Loucy (cell line): Measurements from ENCODE around the gene EPB41L2.
A peak's percentile ranks its signal among the peaks of the same experiment; 100 is the strongest.

Experiments used
- H2AFZ ChIP-seq: fragments of 200-600 bp; sonication (generic); 2 replicates; pipeline ENCODE4 v1.6.0; 2016; ENCODE audit warnings: antibody characterized with exemption, mild to moderate bottlenecking, low read length, moderate library complexity
- H3F3A ChIP-seq: fragments of 200-600 bp; 2 replicates; pipeline ENCODE4 v1.6.0; 2016; ENCODE audit warnings: antibody characterized with exemption, low read depth, mild to moderate bottlenecking
- H3K27me3 ChIP-seq: fragments of 200-600 bp; sonication (generic); 2 replicates; pipeline ENCODE4 v1.6.1; 2014; ENCODE audit warnings: low read length, mild to moderate bottlenecking; ENCODE audit not compliant: insufficient read depth, poor library complexity, severe bottlenecking
- H3K36me3 ChIP-seq: fragments of 200-600 bp; sonication (generic); 2 replicates; pipeline ENCODE4 v1.6.1; 2016; ENCODE audit warnings: low read length; ENCODE audit not compliant: insufficient read depth
- H3K4me1 ChIP-seq: fragments of 200-600 bp; sonication (generic); 2 replicates; pipeline ENCODE4 v1.5.1; 2014; ENCODE audit warnings: low read length, mild to moderate bottlenecking; ENCODE audit not compliant: insufficient read depth, poor library complexity, severe bottlenecking
- H3K4me2 ChIP-seq: fragments of 200-600 bp; sonication (generic); 2 replicates; pipeline ENCODE4 v1.6.0; 2014; ENCODE audit warnings: antibody characterized with exemption, low read length, low read depth, mild to moderate bottlenecking; ENCODE audit not compliant: poor library complexity, severe bottlenecking
- H3K4me3 ChIP-seq: fragments of 200-600 bp; sonication (generic); 2 replicates; pipeline ENCODE4 v1.5.1; 2014; ENCODE audit warnings: low read length, mild to moderate bottlenecking, mixed read lengths; ENCODE audit not compliant: poor library complexity, severe bottlenecking
- H3K79me2 ChIP-seq: fragments of 200-600 bp; sonication (generic); 2 replicates; pipeline ENCODE4 v1.6.1; 2014; ENCODE audit warnings: low read length; ENCODE audit not compliant: insufficient read depth
- H3K9ac ChIP-seq: fragments of 200-600 bp; sonication (generic); 2 replicates; pipeline ENCODE4 v1.6.0; 2014; ENCODE audit warnings: mild to moderate bottlenecking, low read depth, low read length, moderate library complexity; ENCODE audit not compliant: poor library complexity, severe bottlenecking
- H3K9me2 ChIP-seq: fragments of 200-600 bp; sonication (generic); replicated peaks from 2 replicates; pipeline ENCODE4 v1.6.1; 2016; ENCODE audit warnings: low read depth, low read length, mixed read lengths
- H3K9me3 ChIP-seq: fragments of 200-600 bp; sonication (generic); 2 replicates; pipeline ENCODE4 v1.6.1; 2014; ENCODE audit warnings: mild to moderate bottlenecking, antibody characterized with exemption, low read length, low read depth; ENCODE audit not compliant: insufficient read depth
- H4K20me1 ChIP-seq: fragments of 200-600 bp; sonication (generic); 2 replicates; pipeline ENCODE4 v1.6.0; 2014; ENCODE audit warnings: antibody characterized with exemption, low read length, mild to moderate bottlenecking; ENCODE audit not compliant: insufficient read depth, poor library complexity, severe bottlenecking
- EZH2phosphoT487 ChIP-seq: fragments of 200-600 bp; IDR thresholded peaks from 2 replicates; pipeline ENCODE4 v1.6.1; 2018; ENCODE audit warnings: antibody characterized with exemption, mild to moderate bottlenecking, moderate library complexity, borderline replicate concordance
- TF ChIP-seq, protein P1 (sequence below): fragments of 200-600 bp; sonication (generic); conservative IDR thresholded peaks from 2 replicates; pipeline ENCODE4 v1.5.1; 2014; ENCODE audit warnings: mild to moderate bottlenecking, antibody characterized with exemption, low read length

EPB41L2 gene

GRCh38 chr6:130981409-130981808 lies 81.6 kb downstream of the EPB41L2 start:
- Histone ChIP-seq H3K4me3 (no peak overlapping the region), H2AFZ (no peak overlapping the region), H4K20me1 (peaks cover 8% of the 10 kb centered on the region), H3K36me3 (no peaks in the 10 kb centered on the region; the same call in 1 of the 2 replicates), H3K9me2 (no peaks in the 10 kb centered on the region), H3F3A (no peaks in the 10 kb centered on the region), H3K4me1 (peaks cover 49% of the 10 kb centered on the region), H3K9ac (no peak overlapping the region), H3K9me3 (peaks cover 13% of the 10 kb centered on the region; the same call in 1 of the 2 replicates), H3K79me2 (peaks cover 66% of the 10 kb centered on the region), H3K27me3 (no peaks in the 10 kb centered on the region), H3K4me2 (peak overlapping the region; percentile 21)
- TF ChIP-seq, protein P1, sequence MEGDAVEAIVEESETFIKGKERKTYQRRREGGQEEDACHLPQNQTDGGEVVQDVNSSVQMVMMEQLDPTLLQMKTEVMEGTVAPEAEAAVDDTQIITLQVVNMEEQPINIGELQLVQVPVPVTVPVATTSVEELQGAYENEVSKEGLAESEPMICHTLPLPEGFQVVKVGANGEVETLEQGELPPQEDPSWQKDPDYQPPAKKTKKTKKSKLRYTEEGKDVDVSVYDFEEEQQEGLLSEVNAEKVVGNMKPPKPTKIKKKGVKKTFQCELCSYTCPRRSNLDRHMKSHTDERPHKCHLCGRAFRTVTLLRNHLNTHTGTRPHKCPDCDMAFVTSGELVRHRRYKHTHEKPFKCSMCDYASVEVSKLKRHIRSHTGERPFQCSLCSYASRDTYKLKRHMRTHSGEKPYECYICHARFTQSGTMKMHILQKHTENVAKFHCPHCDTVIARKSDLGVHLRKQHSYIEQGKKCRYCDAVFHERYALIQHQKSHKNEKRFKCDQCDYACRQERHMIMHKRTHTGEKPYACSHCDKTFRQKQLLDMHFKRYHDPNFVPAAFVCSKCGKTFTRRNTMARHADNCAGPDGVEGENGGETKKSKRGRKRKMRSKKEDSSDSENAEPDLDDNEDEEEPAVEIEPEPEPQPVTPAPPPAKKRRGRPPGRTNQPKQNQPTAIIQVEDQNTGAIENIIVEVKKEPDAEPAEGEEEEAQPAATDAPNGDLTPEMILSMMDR: no peak
- no peak for TF ChIP-seq EZH2phosphoT487

- no peak for TF ChIP-seq EZH2phosphoT487
- TF ChIP-seq, protein P1: no peak
- Histone ChIP-seq H3K4me1 (peaks cover 54% of the 10 kb centered on the region), H3K27me3 (no peaks in the 10 kb centered on the region), H3F3A (no peaks in the 10 kb centered on the region), H3K9me2 (no peaks in the 10 kb centered on the region), H2AFZ (no peak overlapping the region), H3K4me2 (peak overlapping the region; percentile 21), H4K20me1 (peaks cover 8% of the 10 kb centered on the region), H3K9ac (no peak overlapping the region), H3K4me3 (no peak overlapping the region), H3K36me3 (no peaks in the 10 kb centered on the region; the same call in 1 of the 2 replicates), H3K79me2 (peaks cover 67% of the 10 kb centered on the region), H3K9me3 (peaks cover 8% of the 10 kb centered on the region; the same call in 1 of the 2 replicates)
Observed at GRCh38 chr6:130980310-130981032, 82.6 kb downstream of the EPB41L2 start.

GRCh38 chr6:130978660-130979396 lies 84.2 kb downstream of the EPB41L2 start:
- Histone ChIP-seq H2AFZ (no peak overlapping the region), H3K4me3 (no peak overlapping the region), H3K4me1 (peaks cover 57% of the 10 kb centered on the region), H3K4me2 (no peak overlapping the region), H3K9me2 (no peaks in the 10 kb centered on the region), H3K27me3 (no peaks in the 10 kb centered on the region), H3K79me2 (peaks cover 61% of the 10 kb centered on the region), H3K36me3 (no peaks in the 10 kb centered on the region), H3K9me3 (no peaks in the 10 kb centered on the region), H3K9ac (no peak overlapping the region), H4K20me1 (peaks cover 8% of the 10 kb centered on the region), H3F3A (no peaks in the 10 kb centered on the region)
- TF ChIP-seq EZH2phosphoT487: no peak
- TF ChIP-seq, protein P1: no peak
